WERI-Rb-1 (cell line): Measurements from ENCODE around the gene PSRC1.

Experiments used
- DNase-seq: peaks from one replicate; pipeline ENCODE4 v3.0.0-alpha.2; 2020
- H3K27ac ChIP-seq: fragments of 250-450 bp; sonication (Bioruptor Pico); 2 replicates; pipeline ENCODE4 v1.5.1; 2020; ENCODE audit warnings: mild to moderate bottlenecking, moderate library complexity
- H3K27me3 ChIP-seq: fragments of 250-450 bp; sonication (Bioruptor Pico); 2 replicates; pipeline ENCODE4 v1.5.1; 2021; ENCODE audit warnings: mild to moderate bottlenecking, low read depth, moderate library complexity; ENCODE audit not compliant: insufficient read depth, severe bottlenecking
- H3K36me3 ChIP-seq: fragments of 250-450 bp; sonication (Bioruptor Pico); 2 replicates; pipeline ENCODE4 v1.5.1; 2020; ENCODE audit warnings: mild to moderate bottlenecking, moderate library complexity
- H3K4me3 ChIP-seq: 2 replicates; pipeline ENCODE4 v1.5.1; 2011; ENCODE audit warnings: low read depth, mild to moderate bottlenecking, control low read depth, low read length
- H3K9me3 ChIP-seq: fragments of 250-450 bp; sonication (Bioruptor Pico); 2 replicates; pipeline ENCODE4 v1.5.1; 2021; ENCODE audit warnings: mild to moderate bottlenecking, moderate library complexity; ENCODE audit not compliant: severe bottlenecking
- TF ChIP-seq, protein P1 (sequence below): IDR thresholded peaks from 2 replicates; pipeline ENCODE4 v1.5.1; 2011; ENCODE audit warnings: low read depth, mild to moderate bottlenecking, control low read depth, inconsistent platforms, low read length

Gene PSRC1

DNA sequence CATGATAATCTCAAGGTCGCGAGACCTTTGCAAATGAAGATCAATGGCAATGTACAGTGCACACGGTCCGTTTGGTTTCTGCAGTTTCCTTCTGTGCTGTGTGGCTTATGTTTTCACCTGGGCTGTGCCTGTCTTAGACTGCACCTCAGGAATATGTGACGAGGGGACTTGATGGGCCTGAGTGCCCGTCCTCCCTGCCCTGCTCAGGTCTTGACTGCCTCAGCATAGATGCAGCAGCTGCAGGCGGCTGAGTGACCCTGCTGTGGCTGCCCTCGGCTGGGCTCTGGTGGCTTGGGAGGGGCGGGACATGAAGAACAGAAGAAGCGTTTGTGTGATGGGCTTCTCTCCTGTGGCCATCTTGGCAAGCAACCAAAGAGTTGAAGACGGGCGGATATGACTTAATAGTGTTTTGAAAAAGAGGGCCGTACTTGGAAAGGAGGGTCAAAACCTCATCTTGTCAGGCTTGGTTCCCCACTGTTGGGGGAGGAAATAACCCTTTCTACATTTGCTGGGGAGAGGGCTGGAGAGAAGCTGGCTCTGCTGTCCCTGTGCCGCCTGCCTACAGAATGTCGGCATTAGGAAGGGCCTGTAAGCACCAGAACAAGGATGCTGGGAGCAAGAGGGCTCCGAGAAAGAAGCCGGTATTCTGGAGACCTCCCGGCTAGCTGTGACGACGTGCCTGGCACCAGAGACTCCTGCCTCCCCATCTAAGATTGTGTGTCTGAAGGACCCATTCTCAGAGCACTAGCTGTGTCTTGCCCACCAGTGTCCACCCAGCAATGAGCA lies 16.8 kb upstream of the PSRC1 start:
- H3K9me3 ChIP-seq = no peaks in the 10 kb centered on the region
- TF ChIP-seq, protein P1, sequence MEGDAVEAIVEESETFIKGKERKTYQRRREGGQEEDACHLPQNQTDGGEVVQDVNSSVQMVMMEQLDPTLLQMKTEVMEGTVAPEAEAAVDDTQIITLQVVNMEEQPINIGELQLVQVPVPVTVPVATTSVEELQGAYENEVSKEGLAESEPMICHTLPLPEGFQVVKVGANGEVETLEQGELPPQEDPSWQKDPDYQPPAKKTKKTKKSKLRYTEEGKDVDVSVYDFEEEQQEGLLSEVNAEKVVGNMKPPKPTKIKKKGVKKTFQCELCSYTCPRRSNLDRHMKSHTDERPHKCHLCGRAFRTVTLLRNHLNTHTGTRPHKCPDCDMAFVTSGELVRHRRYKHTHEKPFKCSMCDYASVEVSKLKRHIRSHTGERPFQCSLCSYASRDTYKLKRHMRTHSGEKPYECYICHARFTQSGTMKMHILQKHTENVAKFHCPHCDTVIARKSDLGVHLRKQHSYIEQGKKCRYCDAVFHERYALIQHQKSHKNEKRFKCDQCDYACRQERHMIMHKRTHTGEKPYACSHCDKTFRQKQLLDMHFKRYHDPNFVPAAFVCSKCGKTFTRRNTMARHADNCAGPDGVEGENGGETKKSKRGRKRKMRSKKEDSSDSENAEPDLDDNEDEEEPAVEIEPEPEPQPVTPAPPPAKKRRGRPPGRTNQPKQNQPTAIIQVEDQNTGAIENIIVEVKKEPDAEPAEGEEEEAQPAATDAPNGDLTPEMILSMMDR = no peak
- no peaks in the 10 kb centered on the region for H3K27me3 ChIP-seq
- H3K36me3 ChIP-seq = peaks cover 6% of the 10 kb centered on the region; the same call in 1 of the 2 replicates
- no peak overlapping the region for H3K27ac ChIP-seq
- no peak for DNase-seq
- H3K4me3 ChIP-seq = no peak overlapping the region

DNA sequence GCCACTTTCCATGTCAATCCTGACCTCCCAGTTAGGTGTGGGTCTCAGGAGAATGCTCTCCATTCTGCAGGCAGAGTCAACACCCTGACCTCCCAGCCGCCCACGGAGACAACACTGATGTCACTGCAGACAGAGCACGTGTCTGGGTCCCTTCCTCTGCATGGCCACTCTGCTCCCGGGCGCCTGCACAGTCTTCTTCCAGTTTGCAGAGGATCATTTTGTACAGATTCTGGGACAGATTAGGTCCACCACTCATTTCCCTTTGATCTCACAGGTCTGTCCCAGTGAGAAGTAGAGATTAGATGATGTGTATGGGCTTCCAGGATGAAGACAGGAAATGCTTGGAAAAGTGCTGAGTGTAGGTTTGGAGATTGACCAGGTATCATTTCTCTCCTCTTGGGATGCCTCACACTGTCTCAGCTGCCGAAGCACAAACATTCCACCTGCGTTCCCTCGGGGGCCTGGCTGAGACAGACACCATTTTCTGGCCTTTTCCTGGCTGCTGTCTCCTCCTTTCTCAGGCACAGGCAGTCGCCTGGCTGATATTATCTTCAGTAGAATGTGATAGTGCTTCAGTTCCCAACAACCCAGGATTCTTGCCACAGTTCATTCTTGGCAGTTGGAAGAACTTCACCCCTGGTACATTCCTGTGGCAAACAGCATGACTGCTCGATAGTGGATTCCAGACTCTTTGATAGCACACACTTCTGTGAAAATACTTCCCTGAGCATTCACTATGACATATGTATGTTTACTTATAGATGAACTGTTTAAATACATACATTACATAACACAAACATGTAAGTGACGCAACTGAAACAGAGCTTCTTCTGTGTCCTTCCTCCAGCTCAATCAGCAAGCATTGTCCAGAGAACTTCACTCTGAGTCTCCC lies 16.0 kb upstream of the PSRC1 start:
- H3K36me3 ChIP-seq = peaks cover 12% of the 10 kb centered on the region
- no peaks in the 10 kb centered on the region for H3K9me3 ChIP-seq
- no peak for DNase-seq
- H3K4me3 ChIP-seq = no peak overlapping the region
- no peak overlapping the region for H3K27ac ChIP-seq
- TF ChIP-seq, protein P1 = no peak
- no peaks in the 10 kb centered on the region for H3K27me3 ChIP-seq

DNA sequence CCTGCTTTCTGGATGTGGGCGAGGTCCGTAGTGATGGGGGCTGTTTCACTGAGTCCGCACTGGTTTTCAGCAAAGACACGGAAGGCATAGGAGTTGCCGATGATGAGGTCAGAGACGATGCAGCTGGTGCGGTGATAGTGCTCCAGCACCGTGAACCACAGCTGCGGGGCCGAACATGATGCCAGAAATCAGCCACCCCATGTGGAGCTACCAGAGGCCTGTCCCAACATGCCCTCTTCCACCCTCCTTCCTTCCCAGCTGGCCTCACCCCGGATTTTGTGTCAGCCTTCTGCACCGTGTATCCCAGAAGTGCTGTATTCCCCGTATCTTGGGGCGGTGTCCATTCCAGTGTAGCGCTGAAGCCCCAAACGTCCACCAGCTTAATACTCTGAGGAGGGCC lies 13.8 kb upstream of the PSRC1 start:
- H3K36me3 ChIP-seq = peaks cover 15% of the 10 kb centered on the region
- peak overlapping the region; percentile 69 for H3K27ac ChIP-seq
- H3K4me3 ChIP-seq = no peak overlapping the region
- DNase-seq = peak; percentile 54
- no peaks in the 10 kb centered on the region for H3K27me3 ChIP-seq
- H3K9me3 ChIP-seq = no peaks in the 10 kb centered on the region
- TF ChIP-seq, protein P1 = no peak

DNA sequence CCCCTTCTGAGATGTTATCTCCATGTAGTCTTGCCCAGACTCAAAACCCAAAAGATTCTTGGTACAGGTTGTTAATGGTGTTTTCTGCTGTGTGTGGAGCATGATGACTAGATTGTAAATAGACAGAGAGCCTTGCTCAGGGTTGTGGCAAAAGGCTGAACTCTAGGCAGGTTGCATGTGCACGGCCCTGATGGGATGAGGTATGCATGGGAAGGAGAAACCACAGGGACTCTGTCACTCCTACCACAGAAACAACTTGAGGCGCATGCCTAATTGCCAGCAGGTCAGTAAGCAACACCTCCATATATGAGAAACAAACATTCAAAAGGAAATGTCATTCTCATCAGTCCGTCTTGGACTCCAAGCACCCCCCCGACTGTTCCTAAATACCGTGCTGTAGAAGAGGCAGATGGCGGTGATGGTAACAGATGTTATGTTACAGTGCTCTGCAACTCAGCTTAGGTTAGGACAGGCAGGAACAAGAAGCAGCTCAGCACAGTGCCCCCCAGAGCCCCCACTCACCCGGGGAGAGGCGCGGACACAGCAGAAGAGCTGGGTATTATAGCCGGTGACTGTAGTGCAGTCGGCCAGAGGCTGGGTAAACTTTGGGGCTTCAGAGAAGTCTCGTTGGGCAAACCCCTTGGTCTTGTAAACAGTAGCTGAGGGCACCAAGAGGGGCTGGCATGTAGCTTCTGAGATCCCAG lies 12.9 kb upstream of the PSRC1 start:
- Histone ChIP-seq H3K27ac (peak overlapping the region; percentile 69), H3K9me3 (no peaks in the 10 kb centered on the region), H3K4me3 (peak overlapping the region; percentile 10; the same call in 1 of the 2 replicates), H3K36me3 (peaks cover 15% of the 10 kb centered on the region), H3K27me3 (no peaks in the 10 kb centered on the region)
- DNase-seq = peak; percentile 94
- TF ChIP-seq, protein P1 = peak; percentile 67

DNA sequence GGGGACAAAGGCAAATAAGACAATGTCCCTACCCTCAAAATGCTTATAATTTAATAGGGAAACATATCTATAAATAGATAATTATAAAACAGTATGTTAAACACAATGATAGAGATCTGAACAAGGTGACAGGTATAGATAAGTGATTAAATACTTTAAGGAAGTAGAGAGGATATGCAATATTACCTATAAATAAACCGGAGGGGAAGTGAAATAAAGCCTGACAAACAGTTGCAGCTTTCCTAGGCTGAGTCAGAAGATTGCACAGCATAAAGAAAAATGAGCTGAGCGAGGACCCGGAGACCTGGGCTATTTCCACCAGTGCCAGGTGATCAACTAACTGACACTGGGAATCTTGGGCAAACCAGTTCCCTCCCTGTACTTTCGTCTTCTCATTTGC lies 11.5 kb upstream of the PSRC1 start:
- Histone ChIP-seq H3K27ac (no peak overlapping the region), H3K4me3 (no peak overlapping the region), H3K27me3 (no peaks in the 10 kb centered on the region), H3K9me3 (no peaks in the 10 kb centered on the region), H3K36me3 (peaks cover 15% of the 10 kb centered on the region)
- TF ChIP-seq, protein P1 = no peak
- no peak for DNase-seq
